SU-DHL-6 (cell line): ENCODE data around the gene TMX4.

Source experiments
- H2AFZ ChIP-seq: fragments of 200-600 bp; sonication (generic); 2 replicates; pipeline ENCODE4 v1.6.1; 2014; ENCODE audit warnings: low read depth, mild to moderate bottlenecking, moderate library complexity, mixed read lengths, antibody characterized with exemption, low read length; ENCODE audit not compliant: severe bottlenecking
- H3F3A ChIP-seq: fragments of 200-600 bp; shearing (Covaris generic); 2 replicates; pipeline ENCODE4 v1.6.0; 2016; ENCODE audit warnings: antibody characterized with exemption, mild to moderate bottlenecking; ENCODE audit not compliant: insufficient read depth
- H3K27ac ChIP-seq: fragments of 200-600 bp; sonication (generic); 2 replicates; pipeline ENCODE4 v1.5.1; 2016; ENCODE audit warnings: low read depth, mild to moderate bottlenecking, low read length, moderate library complexity, mixed read lengths
- H3K27me3 ChIP-seq: fragments of 200-600 bp; sonication (generic), shearing (Covaris generic); 2 replicates; pipeline ENCODE4 v1.6.0; 2014; ENCODE audit warnings: mild to moderate bottlenecking, low read length
- H3K36me3 ChIP-seq: fragments of 200-600 bp; sonication (generic); 2 replicates; pipeline ENCODE4 v1.6.1; 2014; ENCODE audit warnings: mild to moderate bottlenecking, low read length, mixed read lengths
- H3K4me2 ChIP-seq: fragments of 300-600, 200-600 bp; shearing (Covaris generic), sonication (generic); 2 replicates; pipeline ENCODE4 v1.6.0; 2014; ENCODE audit warnings: low read length, low read depth, mild to moderate bottlenecking; ENCODE audit not compliant: poor library complexity, severe bottlenecking
- H3K4me3 ChIP-seq: fragments of 200-600 bp; sonication (generic); 2 replicates; pipeline ENCODE4 v1.5.1; 2014; ENCODE audit warnings: antibody characterized with exemption, low read length, mild to moderate bottlenecking, mixed read lengths; ENCODE audit not compliant: insufficient read depth, poor library complexity, severe bottlenecking
- H3K79me2 ChIP-seq: fragments of 200-600 bp; sonication (generic); 2 replicates; pipeline ENCODE4 v1.6.1; 2014; ENCODE audit warnings: mild to moderate bottlenecking, low read length, moderate library complexity; ENCODE audit not compliant: insufficient read depth
- H3K9ac ChIP-seq: fragments of 200-600 bp; sonication (generic); 2 replicates; pipeline ENCODE4 v1.7.0; 2014; ENCODE audit warnings: mild to moderate bottlenecking, low read length
- H3K9me2 ChIP-seq: fragments of 200-600 bp; sonication (generic); replicated peaks from 2 replicates; pipeline ENCODE4 v1.6.1; 2014; ENCODE audit warnings: low read length; ENCODE audit not compliant: insufficient read depth
- H3K9me3 ChIP-seq: fragments of 200-600 bp; sonication (generic); 2 replicates; pipeline ENCODE4 v1.6.1; 2014; ENCODE audit warnings: low read length, mixed read lengths; ENCODE audit not compliant: insufficient read depth
- H4K20me1 ChIP-seq: fragments of 200-600 bp; sonication (generic); 2 replicates; pipeline ENCODE4 v1.6.1; 2014; ENCODE audit warnings: low read depth, mild to moderate bottlenecking, antibody characterized with exemption, low read length, moderate library complexity, mixed read lengths
- EZH2phosphoT487 ChIP-seq: fragments of 200-600 bp; sonication (generic), shearing (Covaris generic); conservative IDR thresholded peaks from 2 replicates; pipeline ENCODE4 v1.6.1; 2018; ENCODE audit warnings: mild to moderate bottlenecking, antibody characterized with exemption, low read length, moderate library complexity, mixed read lengths
- TF ChIP-seq, protein P1 (sequence below): fragments of 200-600 bp; sonication (generic); IDR thresholded peaks from one replicate; pipeline ENCODE4 v1.5.1; 2017; ENCODE audit warnings: antibody characterized with exemption, mild to moderate bottlenecking, low read length, moderate library complexity; ENCODE audit not compliant: insufficient read depth, poor library complexity, severe bottlenecking

Gene TMX4

DNA sequence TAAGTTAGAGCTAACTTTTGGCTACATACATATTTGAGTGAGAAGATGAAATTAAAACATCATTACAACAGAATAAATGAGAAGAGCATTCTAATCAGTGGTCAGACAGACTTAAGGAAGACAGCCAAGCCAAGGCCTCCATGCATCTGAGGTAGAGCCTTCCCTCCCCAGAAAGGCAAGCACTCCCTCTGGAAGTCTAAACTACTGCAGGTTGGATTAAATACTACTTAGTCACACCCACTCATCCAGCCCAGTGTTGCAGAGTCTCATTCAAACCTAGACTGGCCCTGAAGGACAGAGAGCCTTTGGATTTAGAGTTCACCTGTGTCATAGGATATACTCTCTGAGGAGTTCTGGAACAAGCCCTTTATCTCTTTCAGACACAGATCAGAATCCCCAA is 29.2 kb downstream of the TMX4 start:
- Histone ChIP-seq H3K27ac (no peak overlapping the region), H3F3A (no peaks in the 10 kb centered on the region), H3K9me2 (no peaks in the 10 kb centered on the region), H3K4me2 (no peak overlapping the region), H3K9ac (no peak overlapping the region), H4K20me1 (no peaks in the 10 kb centered on the region), H3K9me3 (no peaks in the 10 kb centered on the region), H3K4me3 (no peak overlapping the region), H2AFZ (no peak overlapping the region), H3K36me3 (peaks cover 10% of the 10 kb centered on the region; the same call in 1 of the 2 replicates), H3K79me2 (no peaks in the 10 kb centered on the region), H3K27me3 (no peaks in the 10 kb centered on the region)
- TF ChIP-seq, protein P1, sequence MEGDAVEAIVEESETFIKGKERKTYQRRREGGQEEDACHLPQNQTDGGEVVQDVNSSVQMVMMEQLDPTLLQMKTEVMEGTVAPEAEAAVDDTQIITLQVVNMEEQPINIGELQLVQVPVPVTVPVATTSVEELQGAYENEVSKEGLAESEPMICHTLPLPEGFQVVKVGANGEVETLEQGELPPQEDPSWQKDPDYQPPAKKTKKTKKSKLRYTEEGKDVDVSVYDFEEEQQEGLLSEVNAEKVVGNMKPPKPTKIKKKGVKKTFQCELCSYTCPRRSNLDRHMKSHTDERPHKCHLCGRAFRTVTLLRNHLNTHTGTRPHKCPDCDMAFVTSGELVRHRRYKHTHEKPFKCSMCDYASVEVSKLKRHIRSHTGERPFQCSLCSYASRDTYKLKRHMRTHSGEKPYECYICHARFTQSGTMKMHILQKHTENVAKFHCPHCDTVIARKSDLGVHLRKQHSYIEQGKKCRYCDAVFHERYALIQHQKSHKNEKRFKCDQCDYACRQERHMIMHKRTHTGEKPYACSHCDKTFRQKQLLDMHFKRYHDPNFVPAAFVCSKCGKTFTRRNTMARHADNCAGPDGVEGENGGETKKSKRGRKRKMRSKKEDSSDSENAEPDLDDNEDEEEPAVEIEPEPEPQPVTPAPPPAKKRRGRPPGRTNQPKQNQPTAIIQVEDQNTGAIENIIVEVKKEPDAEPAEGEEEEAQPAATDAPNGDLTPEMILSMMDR, result no peak
- TF ChIP-seq EZH2phosphoT487, result no peak

DNA sequence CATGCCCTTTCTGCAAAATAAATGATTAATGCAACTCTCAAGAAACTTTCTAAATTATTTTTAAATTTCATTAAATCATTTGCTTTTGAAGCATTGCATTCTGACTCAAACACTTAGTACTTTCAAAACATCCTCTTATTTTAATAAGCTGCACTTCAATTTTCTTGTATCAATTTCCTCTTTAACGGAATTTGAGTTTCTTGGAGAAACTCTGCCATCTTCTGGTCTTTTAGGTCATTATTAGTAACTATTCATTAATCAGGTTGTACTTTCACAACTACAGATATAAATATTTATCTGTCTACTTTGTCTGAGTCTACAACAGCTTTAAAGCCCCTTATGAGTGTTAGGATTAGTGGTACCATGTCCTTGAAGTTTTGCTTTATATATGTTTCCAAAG is 30.2 kb downstream of the TMX4 start:
- Histone ChIP-seq H3K27me3 (no peaks in the 10 kb centered on the region), H2AFZ (no peak overlapping the region), H3K79me2 (no peaks in the 10 kb centered on the region), H4K20me1 (no peaks in the 10 kb centered on the region), H3K9ac (no peak overlapping the region), H3K4me3 (no peak overlapping the region), H3K9me3 (no peaks in the 10 kb centered on the region), H3F3A (no peaks in the 10 kb centered on the region), H3K9me2 (no peaks in the 10 kb centered on the region), H3K4me2 (no peak overlapping the region), H3K27ac (no peak overlapping the region), H3K36me3 (0 out of 2 replicates have a peak, but pooled peaks cover 2% of the 10 kb centered on the region)
- no peak for TF ChIP-seq EZH2phosphoT487
- TF ChIP-seq, protein P1, result no peak

DNA sequence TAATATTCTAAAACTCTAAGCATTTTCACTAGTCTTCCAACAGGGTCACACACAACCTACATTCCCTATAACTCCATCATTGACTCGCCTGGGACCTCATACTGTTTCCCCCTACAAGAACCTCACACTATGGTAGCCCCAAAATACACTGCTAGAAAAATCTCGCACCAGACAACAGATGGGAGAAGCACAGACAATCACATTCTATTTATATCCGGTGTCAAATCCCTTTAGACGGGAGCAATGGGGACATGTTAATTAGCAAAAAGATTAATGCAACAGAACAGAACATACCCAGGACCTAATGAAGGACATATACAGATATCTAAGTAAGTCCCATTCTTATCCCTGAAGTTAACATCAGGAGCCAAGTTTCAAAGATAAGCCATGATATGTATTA is 33.6 kb downstream of the TMX4 start:
- Histone ChIP-seq H3K9me2 (no peaks in the 10 kb centered on the region), H4K20me1 (no peaks in the 10 kb centered on the region), H3K4me2 (no peak overlapping the region), H3K36me3 (no peaks in the 10 kb centered on the region), H3K9ac (no peak overlapping the region), H2AFZ (no peak overlapping the region), H3F3A (no peaks in the 10 kb centered on the region), H3K27me3 (no peaks in the 10 kb centered on the region), H3K4me3 (no peak overlapping the region), H3K9me3 (no peaks in the 10 kb centered on the region), H3K27ac (no peak overlapping the region), H3K79me2 (no peaks in the 10 kb centered on the region)
- TF ChIP-seq EZH2phosphoT487, result no peak
- TF ChIP-seq, protein P1, result no peak

DNA sequence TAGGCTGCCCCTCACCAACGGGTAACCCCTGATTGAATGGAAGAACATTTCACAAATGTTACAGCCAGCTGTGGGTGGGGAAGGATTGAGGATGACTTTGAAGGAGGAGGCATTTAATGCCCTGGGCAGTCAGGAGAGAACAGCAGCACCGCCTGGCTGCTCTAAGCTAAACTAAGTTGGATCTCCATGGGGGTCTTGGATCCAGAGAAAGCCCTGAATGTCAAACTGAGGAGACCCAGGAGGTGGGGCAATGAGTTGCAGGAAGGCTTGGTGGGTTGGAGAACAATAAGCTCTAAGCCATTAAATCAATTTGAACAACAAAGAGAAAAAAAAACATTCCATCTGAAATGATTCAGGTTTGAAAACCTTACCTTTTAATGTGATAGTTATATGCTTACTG is 35.4 kb downstream of the TMX4 start:
- Histone ChIP-seq H4K20me1 (no peaks in the 10 kb centered on the region), H3K27ac (no peak overlapping the region)

More for the DNA sequence above, 35.4 kb downstream of the TMX4 start:
- no peak overlapping the region for H2AFZ ChIP-seq
- TF ChIP-seq, protein P1, result no peak
- TF ChIP-seq EZH2phosphoT487, result no peak
- H3K4me3 ChIP-seq, result no peak overlapping the region
- no peaks in the 10 kb centered on the region for H3K9me2 ChIP-seq
- H3K4me2 ChIP-seq, result no peak overlapping the region
- no peaks in the 10 kb centered on the region for H3F3A ChIP-seq
- no peaks in the 10 kb centered on the region for H3K9me3 ChIP-seq
- no peaks in the 10 kb centered on the region for H3K27me3 ChIP-seq
- H3K9ac ChIP-seq, result no peak overlapping the region
- H3K36me3 ChIP-seq, result no peaks in the 10 kb centered on the region
- H3K79me2 ChIP-seq, result no peaks in the 10 kb centered on the region
